ENCODE measurements around the gene ACOT13. TPM values are rescaled to one million over a fixed set of nuclear protein-coding genes. Genes with fewer than 3 reads are reported as not detected.

ACOT13 gene
- total RNA-seq, 2 experiments from 2014 or later = 1.5 TPM

DNA sequence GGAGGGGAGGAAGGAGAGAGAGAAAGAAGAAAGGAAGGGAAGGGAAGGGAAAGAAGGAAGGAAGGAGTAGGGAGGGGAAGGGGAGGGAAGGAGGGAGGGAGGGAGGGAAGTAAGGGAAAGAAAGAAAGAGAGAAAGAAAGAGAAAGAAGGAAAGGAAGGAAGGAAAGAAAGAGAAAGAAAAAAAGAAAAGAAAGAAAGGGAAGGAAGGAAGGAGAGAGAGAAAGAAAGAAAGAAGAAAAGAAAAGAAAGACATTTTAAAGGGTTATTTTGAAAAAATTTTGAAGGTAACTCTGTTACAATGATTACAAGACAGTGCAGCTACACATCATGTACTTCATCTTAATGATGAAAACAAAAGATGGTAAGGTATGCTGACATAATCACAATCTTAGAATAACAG, 24.8 kb upstream of the ACOT13 start:
- TF ChIP-seq, protein P1, sequence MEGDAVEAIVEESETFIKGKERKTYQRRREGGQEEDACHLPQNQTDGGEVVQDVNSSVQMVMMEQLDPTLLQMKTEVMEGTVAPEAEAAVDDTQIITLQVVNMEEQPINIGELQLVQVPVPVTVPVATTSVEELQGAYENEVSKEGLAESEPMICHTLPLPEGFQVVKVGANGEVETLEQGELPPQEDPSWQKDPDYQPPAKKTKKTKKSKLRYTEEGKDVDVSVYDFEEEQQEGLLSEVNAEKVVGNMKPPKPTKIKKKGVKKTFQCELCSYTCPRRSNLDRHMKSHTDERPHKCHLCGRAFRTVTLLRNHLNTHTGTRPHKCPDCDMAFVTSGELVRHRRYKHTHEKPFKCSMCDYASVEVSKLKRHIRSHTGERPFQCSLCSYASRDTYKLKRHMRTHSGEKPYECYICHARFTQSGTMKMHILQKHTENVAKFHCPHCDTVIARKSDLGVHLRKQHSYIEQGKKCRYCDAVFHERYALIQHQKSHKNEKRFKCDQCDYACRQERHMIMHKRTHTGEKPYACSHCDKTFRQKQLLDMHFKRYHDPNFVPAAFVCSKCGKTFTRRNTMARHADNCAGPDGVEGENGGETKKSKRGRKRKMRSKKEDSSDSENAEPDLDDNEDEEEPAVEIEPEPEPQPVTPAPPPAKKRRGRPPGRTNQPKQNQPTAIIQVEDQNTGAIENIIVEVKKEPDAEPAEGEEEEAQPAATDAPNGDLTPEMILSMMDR (IDR thresholded peaks at IDR 0.05) = no peak
- Mint-ChIP-seq H3K9me3 (no peaks in the 10 kb centered on the region), H3K27ac (no peak overlapping the region), H3K4me1 (ENCODE audit: low read depth) (peaks cover 15% of the 10 kb centered on the region), H3K36me3 (ENCODE audit: low read depth) (no peaks in the 10 kb centered on the region), H3K4me3 (no peak overlapping the region), H3K27me3 (peaks cover 32% of the 10 kb centered on the region)
- DNase-seq = no peak
- H3K27me3 ChIP-seq (ENCODE audit: control insufficient read depth in 1 of 2, insufficient read depth in 2 of 2, low read length in 2 of 2) = peaks cover 6% of the 10 kb centered on the region in 2 experiments
- H3K4me1 ChIP-seq (ENCODE audit: insufficient read depth, low read length) = peaks cover 11% of the 10 kb centered on the region
- no peak for ATAC-seq (ENCODE audit: poor library complexity)
- intact Hi-C loops (cut with DNase I, micrococcal nuclease) = no loop called here
- H3K9me3 ChIP-seq (ENCODE audit: control insufficient read depth in 1 of 2, insufficient read depth in 1 of 2, low read length in 2 of 2) = no peaks in the 10 kb centered on the region
- ChIA-PET CTCF (interaction anchor here (2.4 kb wide), 1 partner anchor 24 kb away, joined by 7 read pairs; the partner anchor contains the start of genes ACOT13 and TDP2), POLR2A (no interaction called here)
- H3K27ac ChIP-seq (ENCODE audit: low read depth in 1 of 2, low read length in 2 of 2) = no peak overlapping the region
- no peak overlapping the region for H3K4me3 ChIP-seq (ENCODE audit: low read length)
- H3K36me3 ChIP-seq (ENCODE audit: insufficient read depth, low read length) = no peaks in the 10 kb centered on the region

DNA sequence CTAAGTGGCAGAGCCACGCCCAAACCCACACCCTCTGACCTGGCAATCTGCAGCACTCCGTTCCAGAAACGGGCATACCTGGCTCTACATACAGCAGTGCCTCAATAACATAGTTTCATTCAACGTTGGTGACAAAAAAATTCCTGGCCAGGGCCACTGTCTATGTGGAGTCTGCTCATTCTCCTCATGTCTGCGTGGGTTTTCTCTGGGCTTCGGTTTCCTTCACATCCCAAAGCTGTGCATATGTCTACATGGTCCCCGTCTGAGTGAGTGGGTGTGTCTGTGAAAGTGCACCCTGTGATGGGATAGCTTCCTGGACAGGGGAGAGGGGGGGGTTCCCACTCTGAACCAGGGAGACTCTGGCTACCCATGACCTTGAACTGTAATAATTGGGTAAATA, 23.0 kb upstream of the ACOT13 start:
- Mint-ChIP-seq H3K27me3 (peaks cover 27% of the 10 kb centered on the region), H3K27ac (no peak overlapping the region), H3K4me1 (ENCODE audit: low read depth) (peaks cover 15% of the 10 kb centered on the region), H3K36me3 (ENCODE audit: low read depth) (no peaks in the 10 kb centered on the region), H3K4me3 (no peak overlapping the region), H3K9me3 (no peaks in the 10 kb centered on the region)
- intact Hi-C loops (cut with DNase I, micrococcal nuclease) = no loop called here
- Histone ChIP-seq H3K27me3 (ENCODE audit: control insufficient read depth in 1 of 2, insufficient read depth in 2 of 2, low read length in 2 of 2) (peaks cover 6% of the 10 kb centered on the region in 2 experiments), H3K9me3 (ENCODE audit: control insufficient read depth in 1 of 2, insufficient read depth in 1 of 2, low read length in 2 of 2) (no peaks in the 10 kb centered on the region), H3K4me3 (ENCODE audit: low read length) (no peak overlapping the region), H3K27ac (ENCODE audit: low read depth in 1 of 2, low read length in 2 of 2) (no peak overlapping the region), H3K36me3 (ENCODE audit: insufficient read depth, low read length) (no peaks in the 10 kb centered on the region), H3K4me1 (ENCODE audit: insufficient read depth, low read length) (peaks cover 11% of the 10 kb centered on the region)
- TF ChIP-seq, protein P1 (IDR thresholded peaks at IDR 0.05) = no peak
- DNase-seq = no peak
- POLR2A ChIA-PET = no interaction called here
- ATAC-seq (ENCODE audit: poor library complexity) = no peak
- CTCF ChIA-PET = interaction anchor here (0.8 to 2.4 kb wide), 2 partner anchors 9 to 23 kb away, joined by 3 to 7 read pairs; partner anchors contain the start of genes ACOT13 and TDP2

DNA sequence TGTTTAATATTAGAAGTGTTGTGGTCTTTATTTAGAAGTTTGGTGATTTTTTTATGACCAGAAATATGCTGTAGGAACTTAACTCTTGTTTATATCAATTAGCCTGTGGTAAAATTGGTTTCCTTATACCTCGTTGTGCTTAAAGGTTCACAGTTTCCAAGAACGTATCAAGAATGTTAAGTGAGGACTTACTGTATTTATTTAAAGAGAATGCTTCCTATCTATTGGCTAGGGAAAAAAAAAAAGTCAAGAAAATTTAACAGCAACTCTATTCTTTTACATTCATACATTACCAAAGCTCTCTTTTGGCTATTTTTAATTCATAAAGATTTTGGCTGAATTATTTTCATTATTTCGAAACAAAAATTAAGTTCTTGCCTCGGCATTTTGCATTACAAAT, 22.5 kb upstream of the ACOT13 start:
- peaks cover 11% of the 10 kb centered on the region for H3K4me1 ChIP-seq (ENCODE audit: insufficient read depth, low read length)
- DNase-seq (no peak), ATAC-seq (ENCODE audit: poor library complexity) (no peak)
- Mint-ChIP-seq H3K27ac (no peak overlapping the region), H3K27me3 (peaks cover 27% of the 10 kb centered on the region), H3K36me3 (ENCODE audit: low read depth) (no peaks in the 10 kb centered on the region), H3K4me3 (no peak overlapping the region), H3K4me1 (ENCODE audit: low read depth) (peaks cover 15% of the 10 kb centered on the region), H3K9me3 (no peaks in the 10 kb centered on the region)
- no peaks in the 10 kb centered on the region for H3K9me3 ChIP-seq (ENCODE audit: control insufficient read depth in 1 of 2, insufficient read depth in 1 of 2, low read length in 2 of 2)
- TF ChIP-seq, protein P1 (IDR thresholded peaks at IDR 0.05) = no peak
- no peak overlapping the region for H3K4me3 ChIP-seq (ENCODE audit: low read length)
- CTCF ChIA-PET = interaction anchor here (2.4 kb wide), 1 partner anchor 22 kb away, joined by 7 read pairs; the partner anchor contains the start of genes ACOT13 and TDP2
- POLR2A ChIA-PET = interaction anchor here (2.4 kb wide), 1 partner anchor 22 kb away, joined by 28 read pairs; the partner anchor contains the start of genes ACOT13 and TDP2
- intact Hi-C loops (cut with DNase I, micrococcal nuclease) = no loop called here
- peaks cover 6% of the 10 kb centered on the region in 2 experiments for H3K27me3 ChIP-seq (ENCODE audit: control insufficient read depth in 1 of 2, insufficient read depth in 2 of 2, low read length in 2 of 2)
- no peaks in the 10 kb centered on the region for H3K36me3 ChIP-seq (ENCODE audit: insufficient read depth, low read length)
- no peak overlapping the region for H3K27ac ChIP-seq (ENCODE audit: low read depth in 1 of 2, low read length in 2 of 2)
